GM18499 (cell line): ENCODE results near the gene GPR137B.

Experiments
- ATAC-seq: cut with Tn5 transposase; IDR thresholded peaks from one replicate; pipeline ENCODE4 v1.9.1; 2021; ENCODE audit warnings: moderate number of reproducible peaks; ENCODE audit not compliant: insufficient read depth, unreplicated experiment

GPR137B gene

GRCh38 chr1:236235116-236235515, 92.8 kb downstream of the GPR137B start:
- ATAC-seq: no peak

GRCh38 chr1:236239092-236239585, 96.8 kb downstream of the GPR137B start:
- no peak for ATAC-seq

- ATAC-seq: no peak
Measured at GRCh38 chr1:236240675-236241074, 98.3 kb downstream of the GPR137B start.

- no peak for ATAC-seq
Measured at GRCh38 chr1:236242568-236242967, 100.2 kb downstream of the GPR137B start.

GRCh38 chr1:236247286-236247685, 104.9 kb downstream of the GPR137B start:
- ATAC-seq: no peak

GRCh38 chr1:236251587-236251986, 109.2 kb downstream of the GPR137B start:
- ATAC-seq: no peak

GRCh38 chr1:236253119-236253518, 110.8 kb downstream of the GPR137B start:
- no peak for ATAC-seq

- no peak for ATAC-seq
Measured at GRCh38 chr1:236253918-236254637, 111.7 kb downstream of the GPR137B start.

- no peak for ATAC-seq
Measured at GRCh38 chr1:236257216-236257615, 114.9 kb downstream of the GPR137B start.

GRCh38 chr1:236258114-236258622, 115.8 kb downstream of the GPR137B start:
- ATAC-seq: no peak
